Left ventricle myocardium inferior (tissue), 1 donor: ENCODE data around the gene ASTN2. TPM values are rescaled to one million over a fixed set of nuclear protein-coding genes. Genes with fewer than 3 reads are reported as not detected.

Experiments
- DNase-seq: peaks from one replicate; pipeline ENCODE4 v3.0.0-alpha.2; 2020
- H3K27ac ChIP-seq: fragments of 200-600 bp; replicated peaks from 2 replicates; pipeline ENCODE4 v1.8.0; 2021
- H3K27me3 ChIP-seq: fragments of 200-600 bp; 2 replicates; pipeline ENCODE4 v1.8.0; 2021; ENCODE audit warnings: low read depth
- H3K36me3 ChIP-seq: fragments of 200-600 bp; 2 replicates; pipeline ENCODE4 v1.8.0; 2021
- H3K4me1 ChIP-seq: fragments of 200-600 bp; 2 replicates; pipeline ENCODE4 v1.8.0; 2021
- H3K4me3 ChIP-seq: fragments of 200-600 bp; 2 replicates; pipeline ENCODE4 v1.8.0; 2021; ENCODE audit warnings: mild to moderate bottlenecking, moderate library complexity
- H3K9me3 ChIP-seq: fragments of 200-600 bp; replicated peaks from 2 replicates; pipeline ENCODE4 v1.8.0; 2021
- CTCF ChIP-seq: fragments of 200-600 bp; IDR thresholded peaks from 2 replicates; pipeline ENCODE4 v1.8.0; 2021; ENCODE audit warnings: antibody characterized with exemption, mild to moderate bottlenecking, borderline replicate concordance
- intact Hi-C: fragments of 100-400 bp; cut with micrococcal nuclease; formaldehyde crosslinking; loops from one replicate; pipeline ENCODE4 v1.11.0; 2022
- total RNA-seq: library from RNA; stranded (reverse); fragmentation: NEBNext Ultra II Directional; extraction: Animal tissue kit (Norgen Biotek cat#: 25700); gene quantifications from one replicate; pipeline ENCODE4 v1.2.1, GENCODE V29; 2021
- donor health status: DM: no; HTN: yes; CAD: no; lungs with severe emphysema.

Gene ASTN2
- total RNA-seq, 1 donor from 2014 or later, result 6.1 TPM

DNA sequence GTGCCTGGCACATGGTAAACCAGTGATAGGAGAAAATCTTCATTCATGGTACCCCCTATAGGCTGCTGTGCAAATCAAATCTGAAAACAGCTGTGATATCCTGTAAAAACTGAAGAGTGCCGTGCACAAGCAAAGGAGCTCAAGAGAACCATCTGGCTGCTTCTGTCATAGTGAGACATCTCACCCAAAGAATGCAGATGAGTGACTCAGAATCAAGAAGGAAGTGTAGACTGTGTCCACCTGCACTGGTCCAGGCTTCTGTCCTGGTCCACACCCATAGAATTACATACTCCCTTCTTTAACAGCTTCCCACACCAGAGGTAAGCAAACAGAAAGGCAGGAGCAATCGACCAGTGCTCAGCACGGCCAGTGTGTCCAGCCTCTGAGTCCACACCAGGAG lies 195.9 kb downstream of the ASTN2 start:
- H3K4me1 ChIP-seq, result no peaks in the 10 kb centered on the region
- DNase-seq, result no peak
- no peaks in the 10 kb centered on the region for H3K27me3 ChIP-seq
- intact Hi-C loops, result no loop called here
- peaks cover 3% of the 10 kb centered on the region for H3K9me3 ChIP-seq
- no peak overlapping the region for H3K4me3 ChIP-seq
- no peak for TF ChIP-seq CTCF
- H3K36me3 ChIP-seq, result no peaks in the 10 kb centered on the region
- H3K27ac ChIP-seq, result no peak overlapping the region

DNA sequence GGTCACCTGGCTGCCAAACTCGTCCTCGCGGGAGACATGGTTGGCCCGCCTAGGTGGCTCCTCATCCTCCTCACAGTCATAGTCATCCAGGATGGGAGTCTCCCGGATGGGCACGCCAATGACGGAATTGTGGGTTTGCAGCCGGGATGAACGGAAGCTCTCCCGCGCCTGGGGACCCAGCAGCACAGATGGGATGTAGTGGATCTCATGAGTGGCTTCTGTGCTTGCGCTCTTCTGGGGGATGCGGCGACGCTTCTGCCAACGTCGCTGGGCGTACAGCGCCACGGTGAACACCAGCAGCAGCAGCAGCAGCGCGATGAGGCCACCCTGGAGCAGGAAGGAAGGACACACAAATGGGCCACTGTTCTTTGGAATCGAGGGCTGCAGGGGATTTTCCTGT lies 200.4 kb downstream of the ASTN2 start:
- DNase-seq, result no peak
- intact Hi-C loops, result no loop called here
- Histone ChIP-seq H3K9me3 (peaks cover 16% of the 10 kb centered on the region), H3K27ac (no peak overlapping the region), H3K36me3 (no peaks in the 10 kb centered on the region), H3K27me3 (no peaks in the 10 kb centered on the region), H3K4me3 (no peak overlapping the region), H3K4me1 (no peaks in the 10 kb centered on the region)
- no peak for TF ChIP-seq CTCF

DNA sequence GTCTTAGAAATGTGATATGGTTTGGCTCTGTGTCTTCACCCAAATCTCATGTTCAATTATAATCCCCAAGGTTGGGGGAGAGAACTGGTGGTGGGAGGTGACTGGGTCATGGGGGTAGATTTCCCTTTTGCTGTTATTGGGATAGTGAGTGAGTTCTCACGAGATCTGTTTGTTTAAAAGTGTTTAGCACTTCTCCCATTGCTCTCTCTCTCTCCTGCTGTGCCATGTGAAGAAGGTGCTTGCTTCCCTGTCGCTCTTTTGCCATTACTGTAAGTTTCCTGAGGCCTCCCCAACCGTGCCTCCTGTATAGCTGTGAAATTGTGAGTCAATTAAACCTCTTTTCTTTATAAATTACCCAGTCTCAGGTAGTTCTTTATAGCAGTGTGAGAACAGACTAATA lies 203.6 kb downstream of the ASTN2 start:
- Histone ChIP-seq H3K4me1 (no peaks in the 10 kb centered on the region), H3K27ac (no peak overlapping the region), H3K4me3 (no peak overlapping the region), H3K9me3 (peaks cover 38% of the 10 kb centered on the region), H3K36me3 (no peaks in the 10 kb centered on the region), H3K27me3 (no peaks in the 10 kb centered on the region)
- intact Hi-C loops, result no loop called here
- DNase-seq, result no peak
- TF ChIP-seq CTCF, result no peak

GRCh38 chr9:117205806-117206205 lies 209.1 kb downstream of the ASTN2 start:
- no peak overlapping the region for H3K27ac ChIP-seq
- DNase-seq, result no peak
- peaks cover 35% of the 10 kb centered on the region for H3K9me3 ChIP-seq
- H3K4me3 ChIP-seq, result no peak overlapping the region
- no peak for TF ChIP-seq CTCF
- H3K4me1 ChIP-seq, result no peaks in the 10 kb centered on the region
- no peaks in the 10 kb centered on the region for H3K27me3 ChIP-seq
- H3K36me3 ChIP-seq, result no peaks in the 10 kb centered on the region
- intact Hi-C loops, result no loop called here

DNA sequence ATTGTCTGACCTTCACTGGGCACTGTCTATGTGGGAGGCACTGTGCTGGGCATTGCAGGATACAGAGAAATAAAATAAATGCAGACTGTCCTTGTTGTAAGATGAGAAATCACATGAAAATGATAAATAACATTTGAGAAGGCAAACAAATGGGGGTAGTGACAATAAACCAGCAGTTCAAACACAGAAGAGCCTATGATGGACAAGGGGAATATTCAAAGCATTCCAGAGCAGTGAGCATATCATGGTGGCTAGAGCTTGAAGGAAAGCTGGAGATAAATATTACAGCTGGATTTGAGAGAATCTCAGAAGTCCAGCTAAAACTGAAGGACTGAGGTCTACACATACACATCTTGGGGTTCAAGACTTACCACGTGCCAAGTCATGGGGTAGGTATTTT lies 209.9 kb downstream of the ASTN2 start:
- Histone ChIP-seq H3K36me3 (no peaks in the 10 kb centered on the region), H3K27ac (no peak overlapping the region), H3K27me3 (no peaks in the 10 kb centered on the region), H3K4me3 (no peak overlapping the region), H3K4me1 (no peaks in the 10 kb centered on the region), H3K9me3 (peaks cover 27% of the 10 kb centered on the region)
- TF ChIP-seq CTCF, result no peak
- intact Hi-C loops, result no loop called here
- DNase-seq, result no peak
